Astrocyte of the spinal cord (primary cell): ENCODE results near the gene IDH3A.

Source experiments
- DNase-seq: peaks from one replicate; pipeline ENCODE4 v3.0.0; 2011; ENCODE audit warnings: low read depth, low spot score
- H3K4me3 ChIP-seq: 2 replicates; pipeline ENCODE4 v1.5.1; 2011; ENCODE audit warnings: low read depth, mild to moderate bottlenecking, low read length, moderate library complexity
- CTCF ChIP-seq: IDR thresholded peaks from 2 replicates; pipeline ENCODE4 v1.5.1; 2012; ENCODE audit warnings: low read depth, mild to moderate bottlenecking, low read length, inconsistent platforms
- in situ Hi-C: cut with HindIII; loops from 2 replicates; pipeline ENCODE4 v1.10.0; 2017; ENCODE audit warnings: low sequenced_read_pairs

IDH3A gene

GRCh38 chr15:78206326-78207109, 57.4 kb downstream of the IDH3A start:
- in situ Hi-C loops = no loop called here
- no peak for DNase-seq
- no peak overlapping the region for H3K4me3 ChIP-seq
- no peak for TF ChIP-seq CTCF

- no peak for TF ChIP-seq CTCF
- DNase-seq = no peak
- no peak overlapping the region for H3K4me3 ChIP-seq
- in situ Hi-C loops = no loop called here
These were observed 57.9 kb downstream of the IDH3A start for GRCh38 chr15:78207110-78207458.

- DNase-seq = no peak
- H3K4me3 ChIP-seq = no peak overlapping the region
- in situ Hi-C loops = no loop called here
- TF ChIP-seq CTCF = no peak
These were observed 58.6 kb downstream of the IDH3A start for GRCh38 chr15:78207641-78208340.

GRCh38 chr15:78208341-78208844, 59.2 kb downstream of the IDH3A start:
- in situ Hi-C loops = no loop called here
- DNase-seq = no peak
- no peak overlapping the region for H3K4me3 ChIP-seq
- no peak for TF ChIP-seq CTCF

- H3K4me3 ChIP-seq = no peak overlapping the region
- no peak for DNase-seq
- in situ Hi-C loops = no loop called here
- no peak for TF ChIP-seq CTCF
These were observed 59.9 kb downstream of the IDH3A start for GRCh38 chr15:78208887-78209645.

- in situ Hi-C loops = no loop called here
- H3K4me3 ChIP-seq = no peak overlapping the region
These were observed 60.6 kb downstream of the IDH3A start for GRCh38 chr15:78209646-78210348.

More at GRCh38 chr15:78209646-78210348, 60.6 kb downstream of the IDH3A start:
- no peak for TF ChIP-seq CTCF
- no peak for DNase-seq
